Ascending aorta (tissue), 2 donors: ENCODE results near the gene CAMK2N2. TPM values are rescaled to one million over a fixed set of nuclear protein-coding genes. Genes with fewer than 3 reads are reported as not detected.

Source experiments
- DNase-seq, 2 donors: peaks; one replicate each; pipeline ENCODE4 v3.0.0-alpha.2; 2019; ENCODE audit warnings: low spot score in 2 of 2
- H3K27ac ChIP-seq, 2 donors: fragments of 200-600 bp; sonication (generic); one replicate each; pipeline ENCODE4 v1.5.1; 2016 to 2017; ENCODE audit warnings: mild to moderate bottlenecking in 1 of 2
- H3K27me3 ChIP-seq: fragments of 200-600 bp; sonication (generic); one replicate; pipeline ENCODE4 v1.5.1; 2017
- H3K36me3 ChIP-seq, 2 donors: fragments of 200-600 bp; sonication (generic); one replicate each; pipeline ENCODE4 v1.5.1; 2016
- H3K4me1 ChIP-seq, 2 donors: fragments of 200-600 bp; sonication (generic); one replicate each; pipeline ENCODE4 v1.5.1; 2016 to 2017; ENCODE audit warnings: mild to moderate bottlenecking in 1 of 2
- H3K4me3 ChIP-seq, 2 donors: fragments of 200-600 bp; sonication (generic); one replicate each; pipeline ENCODE4 v1.5.1; 2016 to 2017; ENCODE audit warnings: mild to moderate bottlenecking in 1 of 2
- H3K9me3 ChIP-seq, 2 donors: fragments of 200-600 bp; sonication (generic); one replicate each; pipeline ENCODE4 v1.5.1; 2016
- intact Hi-C: fragments of 100-400 bp; cut with DNase I; formaldehyde crosslinking; loops from one replicate; pipeline ENCODE4 v1.15.1; 2023
- total RNA-seq: library from RNA; depleted of rRNA; stranded (reverse); fragments of >200 nt; gene quantifications from one replicate; pipeline ENCODE4 v1.1.0, GENCODE V29; 2016
- TF ChIP-seq, protein P1 (sequence below), 3 experiments: fragments of 200-600 bp in 2 of 3; fragments of 450-650 bp in 1 of 3; sonication (generic) in 2 of 3; IDR thresholded peaks; one replicate each; pipeline ENCODE4 v1.5.1; 2016 to 2019; ENCODE audit warnings: antibody characterized with exemption in 3 of 3, mild to moderate bottlenecking in 1 of 3, moderate library complexity in 1 of 3

Gene CAMK2N2
- total RNA-seq, 1 donor from 2014 or later, result not detected

DNA sequence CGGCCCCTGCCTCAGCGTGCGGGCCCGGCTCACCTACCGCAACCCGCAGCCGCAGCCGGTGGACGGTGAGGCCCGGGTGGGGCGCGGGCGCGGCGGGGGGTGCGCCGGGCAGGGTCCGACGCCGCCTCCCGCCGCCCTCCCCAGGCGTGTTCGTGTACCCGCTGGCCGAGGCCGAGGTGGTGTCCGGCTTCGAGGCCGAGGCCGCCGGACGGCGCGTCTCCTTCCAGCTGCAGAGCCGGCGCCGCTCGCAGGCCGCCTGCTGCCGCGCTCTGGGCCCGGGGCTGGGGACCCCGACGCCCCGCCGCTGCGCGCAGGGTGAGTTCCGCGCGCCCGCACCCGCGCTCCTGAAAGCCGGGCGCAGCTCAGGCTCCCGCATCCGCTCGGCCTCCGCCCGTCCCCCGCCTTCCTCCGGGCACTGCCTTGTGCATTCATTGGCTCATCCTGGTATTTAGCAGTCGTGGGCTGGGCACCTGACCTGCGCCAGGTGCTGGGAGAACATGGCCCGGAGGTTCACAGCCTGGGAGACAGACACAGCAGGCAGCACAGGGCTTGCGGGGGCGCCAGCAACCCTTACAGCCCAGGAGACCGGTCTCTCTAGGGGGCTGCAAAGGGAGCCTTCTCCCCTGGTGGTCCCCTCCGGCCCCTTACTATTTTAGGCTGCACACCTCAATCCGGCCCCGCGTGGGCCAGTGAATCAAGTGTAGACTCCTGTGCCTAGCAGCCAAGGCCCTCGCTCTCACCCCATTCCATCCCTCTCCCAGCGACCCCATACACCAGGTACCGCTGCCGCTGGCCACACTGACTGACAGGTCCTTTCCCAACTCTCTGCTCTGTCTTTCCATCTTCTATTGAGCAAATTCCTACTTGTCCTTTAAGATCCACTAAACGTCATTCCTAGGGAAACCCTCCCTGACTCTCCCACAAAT lies 30.5 kb downstream of the CAMK2N2 start:
- H3K9me3 ChIP-seq, result no peaks in the 10 kb centered on the region
- H3K4me1 ChIP-seq, result peaks cover 10% of the 10 kb centered on the region in 2 donors
- TF ChIP-seq, protein P1, sequence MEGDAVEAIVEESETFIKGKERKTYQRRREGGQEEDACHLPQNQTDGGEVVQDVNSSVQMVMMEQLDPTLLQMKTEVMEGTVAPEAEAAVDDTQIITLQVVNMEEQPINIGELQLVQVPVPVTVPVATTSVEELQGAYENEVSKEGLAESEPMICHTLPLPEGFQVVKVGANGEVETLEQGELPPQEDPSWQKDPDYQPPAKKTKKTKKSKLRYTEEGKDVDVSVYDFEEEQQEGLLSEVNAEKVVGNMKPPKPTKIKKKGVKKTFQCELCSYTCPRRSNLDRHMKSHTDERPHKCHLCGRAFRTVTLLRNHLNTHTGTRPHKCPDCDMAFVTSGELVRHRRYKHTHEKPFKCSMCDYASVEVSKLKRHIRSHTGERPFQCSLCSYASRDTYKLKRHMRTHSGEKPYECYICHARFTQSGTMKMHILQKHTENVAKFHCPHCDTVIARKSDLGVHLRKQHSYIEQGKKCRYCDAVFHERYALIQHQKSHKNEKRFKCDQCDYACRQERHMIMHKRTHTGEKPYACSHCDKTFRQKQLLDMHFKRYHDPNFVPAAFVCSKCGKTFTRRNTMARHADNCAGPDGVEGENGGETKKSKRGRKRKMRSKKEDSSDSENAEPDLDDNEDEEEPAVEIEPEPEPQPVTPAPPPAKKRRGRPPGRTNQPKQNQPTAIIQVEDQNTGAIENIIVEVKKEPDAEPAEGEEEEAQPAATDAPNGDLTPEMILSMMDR (IDR thresholded peaks at IDR 0.05), result no peak
- no peak for DNase-seq
- intact Hi-C loops, result no loop called here
- H3K27me3 ChIP-seq, result peaks cover 25% of the 10 kb centered on the region
- H3K27ac ChIP-seq, result no peak overlapping the region
- peak overlapping the region; percentile 66 to 76 for H3K4me3 ChIP-seq
- H3K36me3 ChIP-seq, result no peaks in the 10 kb centered on the region

DNA sequence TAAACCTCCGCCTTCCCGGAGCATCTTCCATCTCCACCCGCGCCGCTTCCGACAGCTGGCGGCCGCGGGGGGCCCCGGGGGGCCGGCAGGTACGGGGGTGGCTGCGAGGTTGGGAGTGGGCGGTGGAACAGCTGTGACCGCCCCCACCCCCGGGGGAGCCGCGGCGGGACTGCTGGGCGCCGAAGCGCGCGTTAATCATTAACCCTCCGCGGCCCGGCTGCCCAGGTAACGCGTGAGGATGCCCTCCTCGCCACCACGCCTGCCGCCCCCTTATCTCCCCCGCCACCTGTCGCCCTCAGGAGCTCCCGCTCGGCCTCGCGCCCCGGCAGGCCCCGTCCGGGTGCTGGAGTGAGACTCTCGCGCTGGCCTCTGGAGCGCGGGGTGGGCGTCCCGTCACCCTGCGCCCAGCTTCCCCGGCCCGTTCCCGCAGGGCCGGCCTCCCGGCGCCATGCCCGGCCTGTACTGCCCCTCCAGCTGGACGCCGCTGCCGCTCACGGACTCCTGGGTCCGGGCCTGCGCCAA lies 31.2 kb downstream of the CAMK2N2 start:
- Histone ChIP-seq H3K4me3 (peak overlapping the region; percentile 66 to 76), H3K27me3 (peaks cover 25% of the 10 kb centered on the region), H3K27ac (no peak overlapping the region), H3K9me3 (no peaks in the 10 kb centered on the region), H3K36me3 (no peaks in the 10 kb centered on the region), H3K4me1 (peaks cover 10% of the 10 kb centered on the region in 2 donors)
- intact Hi-C loops, result no loop called here
- DNase-seq, result no peak
- TF ChIP-seq, protein P1 (IDR thresholded peaks at IDR 0.05), result no peak

DNA sequence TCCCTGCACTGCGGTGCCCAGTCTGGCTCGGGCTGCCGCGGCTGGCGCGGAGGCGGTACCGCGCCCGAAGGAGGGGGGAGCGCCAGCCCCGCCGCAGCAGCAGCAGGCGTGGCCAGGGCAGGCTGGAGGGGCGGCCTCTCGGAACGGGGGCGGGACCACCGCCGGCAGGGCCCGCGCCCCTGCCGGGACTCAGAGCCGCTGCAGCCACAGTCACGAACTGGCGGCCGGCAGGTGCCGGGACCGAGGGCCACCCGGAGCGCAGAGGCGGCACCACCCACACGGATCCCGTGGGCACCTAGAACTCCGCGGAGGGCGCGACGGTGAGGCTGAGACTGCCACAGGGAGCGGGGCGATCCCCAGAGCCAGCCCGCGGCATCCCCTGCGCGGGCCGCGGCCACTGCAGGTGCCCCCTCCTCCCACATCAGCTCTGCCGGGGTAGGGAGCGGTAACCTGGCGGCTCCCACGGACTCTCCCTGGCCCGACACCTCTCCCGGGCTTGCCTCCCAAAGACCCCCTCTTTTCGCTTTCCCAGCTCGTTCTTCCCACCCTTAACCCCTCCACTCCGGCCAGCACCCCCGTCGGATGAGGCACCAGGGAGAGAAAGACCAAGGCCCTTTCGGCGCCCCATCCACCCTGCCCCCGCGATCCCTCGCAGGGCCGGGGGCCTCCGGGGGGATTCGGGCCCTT lies 31.8 kb downstream of the CAMK2N2 start, which contains the start of gene VWA5B2:
TSS of gene VWA5B2 (plus strand) at position 192 of the 687 bp plus-strand sequence. CDS start 944 bp downstream, outside the sequence.
- intact Hi-C loops, result no loop called here
- Histone ChIP-seq H3K27me3 (peaks cover 25% of the 10 kb centered on the region), H3K27ac (no peak within 1 kb of the TSS), H3K4me1 (peaks cover 10% of the 10 kb centered on the region in 2 donors), H3K36me3 (no peaks in the 10 kb centered on the region), H3K4me3 (peak within 1 kb of the TSS; percentile 66 to 76), H3K9me3 (no peaks in the 10 kb centered on the region)
- no peak for DNase-seq
- TF ChIP-seq, protein P1 (IDR thresholded peaks at IDR 0.05), result peak; percentile 14 to 46 (median 33)

DNA sequence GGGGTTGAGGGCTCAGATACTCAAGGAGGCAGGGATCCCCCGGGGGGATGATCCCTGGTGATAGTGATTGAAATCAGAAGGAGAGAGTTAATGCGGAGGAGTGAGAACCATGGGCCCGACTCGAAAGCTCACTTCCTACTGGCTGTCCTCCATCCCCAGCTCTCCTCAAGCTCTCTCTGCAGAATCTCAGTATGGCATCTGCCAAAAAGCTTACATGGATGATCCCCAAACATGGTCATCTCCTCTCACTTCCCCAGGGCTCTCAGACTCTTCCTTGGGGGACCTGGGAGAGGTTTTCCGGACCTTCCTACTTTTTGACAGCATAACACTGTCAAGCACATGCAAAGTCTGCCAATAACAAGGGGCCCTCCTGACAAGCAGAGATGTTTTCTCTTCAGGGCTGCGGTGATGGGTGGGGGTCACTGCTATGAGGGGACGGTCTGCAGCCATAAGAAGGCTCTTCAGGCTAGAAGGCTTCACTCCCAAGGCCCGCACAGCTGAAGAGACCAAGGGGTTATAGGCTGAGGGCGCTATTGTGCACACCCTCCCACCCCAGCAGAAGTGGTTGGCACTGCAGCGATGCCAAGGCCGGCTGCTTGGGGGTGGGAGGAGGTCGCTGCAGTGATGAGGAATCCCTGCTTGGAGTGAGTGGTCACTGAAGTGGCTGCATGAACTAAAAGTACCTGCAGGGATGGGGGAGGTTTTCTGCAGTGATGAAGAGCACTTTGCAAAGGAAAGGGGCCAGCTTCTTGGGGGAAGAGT lies 32.8 kb downstream of the CAMK2N2 start:
- Histone ChIP-seq H3K4me1 (peaks cover 10% of the 10 kb centered on the region in 2 donors), H3K9me3 (no peaks in the 10 kb centered on the region), H3K27ac (no peak overlapping the region), H3K4me3 (peak overlapping the region; percentile 66 to 76), H3K27me3 (peaks cover 25% of the 10 kb centered on the region), H3K36me3 (no peaks in the 10 kb centered on the region)
- DNase-seq, result no peak
- TF ChIP-seq, protein P1 (IDR thresholded peaks at IDR 0.05), result no peak
- intact Hi-C loops, result no loop called here

DNA sequence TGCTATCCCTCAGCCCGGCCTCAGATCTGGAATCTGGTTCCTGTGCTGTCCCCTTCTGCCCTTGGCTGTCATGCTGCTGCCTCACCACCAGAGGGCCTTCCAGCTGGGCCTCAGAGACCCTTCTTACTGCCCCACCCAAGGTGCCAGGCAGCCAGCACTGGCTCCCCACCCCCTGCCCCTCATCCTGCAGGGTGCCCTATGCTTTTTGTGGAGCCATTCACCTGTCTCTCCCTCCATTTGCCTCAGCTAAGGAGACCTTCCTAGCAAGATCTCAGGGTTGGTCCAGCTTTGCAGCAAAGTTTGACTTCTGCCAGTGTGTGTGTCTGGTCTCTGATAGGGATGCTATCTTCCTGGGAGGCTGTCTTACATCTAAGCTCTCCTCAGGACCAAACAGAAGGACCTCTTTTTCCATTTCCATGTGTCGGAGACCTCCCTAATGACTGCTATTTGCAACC lies 33.8 kb downstream of the CAMK2N2 start:
- no peak for DNase-seq
- peaks cover 25% of the 10 kb centered on the region for H3K27me3 ChIP-seq

More for the DNA sequence above, 33.8 kb downstream of the CAMK2N2 start:
- Histone ChIP-seq H3K4me1 (peaks cover 10% of the 10 kb centered on the region in 2 donors), H3K9me3 (no peaks in the 10 kb centered on the region), H3K36me3 (no peaks in the 10 kb centered on the region), H3K27ac (no peak overlapping the region), H3K4me3 (no peak overlapping the region)
- TF ChIP-seq, protein P1 (IDR thresholded peaks at IDR 0.05), result peak; percentile 35 to 65 (median 55)
- intact Hi-C loops, result no loop called here
